Gastrocnemius medialis (tissue), 4 donors: ENCODE measurements around the gene METTL8.
"Not testable (repeated sequence)": the region's sequence is repeated elsewhere in the genome, so short reads cannot be mapped to it uniquely, and the experiment has no call there.

Experiments used
- CTCF ChIP-seq, 5 experiments: fragments of 450-650 bp in 3 of 5; fragments of 200-600 bp in 2 of 5; sonication (generic) in 2 of 5; IDR thresholded peaks in 4 of 5; conservative IDR thresholded peaks in 1 of 5; 1 replicate in 4 of 5; 2 replicates in 1 of 5; pipeline ENCODE4 v1.5.1; 2016 to 2019; ENCODE audit warnings: antibody characterized with exemption in 5 of 5, mild to moderate bottlenecking in 3 of 5, moderate library complexity in 3 of 5
- POLR2A ChIP-seq, 2 donors: fragments of 450-650 bp; IDR thresholded peaks; one replicate each; pipeline ENCODE4 v1.6.1; 2017; ENCODE audit warnings: antibody characterized with exemption in 2 of 2, mild to moderate bottlenecking in 2 of 2, moderate library complexity in 2 of 2

GRCh38 chr2:171353746-171354145, 80.0 kb downstream of the METTL8 start:
- not testable (repeated sequence) for TF ChIP-seq CTCF (IDR thresholded peaks at IDR 0.05 in 4 of 5, conservative IDR thresholded peaks at IDR 0.05 in 1 of 5); POLR2A (IDR thresholded peaks at IDR 0.05)
